Activated T-cell treated with anti-CD3 and anti-CD28 coated beads for 24 hours (primary cell): ENCODE data around the gene CUL5.
"Not testable (repeated sequence)": the region's sequence is repeated elsewhere in the genome, so short reads cannot be mapped to it uniquely, and the experiment has no call there.

Experiments used
- DNase-seq: peaks from one replicate; pipeline ENCODE4 v3.0.0-alpha.2; 2020; ENCODE audit warnings: low read depth

Gene CUL5

DNA sequence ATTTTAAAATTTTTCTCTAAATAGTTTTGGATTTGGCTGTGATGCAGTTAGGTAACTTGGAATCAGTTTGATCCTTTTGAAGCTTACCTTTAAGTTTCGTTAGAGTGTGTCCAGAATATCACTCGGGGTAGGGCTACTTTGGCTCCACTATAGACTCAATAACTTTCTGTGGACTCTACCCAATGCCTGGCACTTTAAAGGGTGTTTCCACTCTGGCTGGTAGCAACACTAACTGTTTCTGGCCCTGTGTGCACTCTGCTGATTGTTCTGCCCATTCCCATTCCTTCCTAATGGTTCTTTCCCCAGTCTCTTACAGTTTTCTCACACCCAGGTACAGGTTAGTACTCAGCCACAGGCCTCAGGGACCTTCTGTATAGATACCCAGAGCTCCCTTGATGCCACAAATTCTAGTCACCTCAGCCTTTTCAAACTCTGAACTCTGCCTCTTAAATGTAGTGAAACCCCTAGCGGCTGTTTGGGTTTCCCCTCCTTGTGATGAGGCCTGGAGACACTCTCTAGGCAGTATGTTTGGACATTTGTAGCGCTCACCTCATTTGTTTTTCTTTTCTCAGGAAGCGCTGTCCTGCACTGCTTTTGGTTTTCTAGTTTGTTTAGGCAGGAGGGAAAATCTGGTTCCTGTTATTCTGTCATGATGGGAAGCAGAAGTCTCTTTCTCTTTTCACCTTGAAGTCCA is 16.8 kb downstream of the CUL5 start:
- no peak for DNase-seq

DNA sequence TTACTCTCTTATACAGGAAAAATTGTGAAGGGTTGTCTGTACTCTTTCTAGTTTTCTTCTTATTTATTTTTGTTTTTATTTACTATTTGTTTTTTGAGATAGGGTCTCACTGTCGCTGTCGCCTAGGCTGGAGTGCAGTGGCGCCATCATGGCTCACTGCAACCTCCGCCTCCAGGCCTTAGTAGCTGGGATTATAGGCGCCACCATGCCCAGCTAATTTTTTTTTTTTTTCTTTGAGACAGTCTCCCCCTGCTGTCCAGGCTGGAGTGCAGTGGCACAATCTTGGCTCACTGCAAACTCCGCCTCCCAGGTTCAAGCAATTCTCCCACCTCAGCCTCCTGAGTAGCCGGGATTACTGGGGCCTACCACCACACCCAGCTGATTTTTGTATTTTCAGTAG is 18.4 kb downstream of the CUL5 start:
- no peak for DNase-seq

DNA sequence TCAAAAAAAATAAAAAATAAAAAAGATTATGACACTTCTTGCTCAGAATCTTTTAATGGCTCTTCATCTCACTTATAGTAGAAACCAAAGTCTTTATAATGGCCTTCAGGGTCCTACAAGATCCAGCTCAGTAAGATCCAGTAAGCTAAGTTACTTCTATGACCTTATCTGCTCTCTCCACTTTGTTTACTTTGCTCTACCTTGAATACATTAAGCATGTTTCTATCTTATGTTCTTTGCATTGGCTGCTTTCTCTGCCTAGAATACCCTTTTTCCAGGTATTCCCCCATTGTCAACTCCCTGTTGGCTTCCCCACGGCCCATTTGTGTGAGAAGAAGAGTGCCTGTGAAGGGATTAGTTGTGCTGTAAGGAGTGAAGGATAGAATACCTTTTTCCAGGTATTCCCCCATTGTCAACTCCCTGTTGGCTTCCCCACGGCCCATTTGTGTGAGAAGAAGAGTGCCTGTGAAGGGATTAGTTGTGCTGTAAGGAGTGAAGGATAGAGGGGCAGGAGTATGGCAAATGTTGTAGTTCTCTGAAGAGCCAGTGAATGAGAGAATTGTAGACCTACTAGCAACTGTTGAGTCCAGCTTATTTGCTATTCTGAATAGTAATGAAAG is 20.2 kb downstream of the CUL5 start:
- DNase-seq = not testable (repeated sequence)

DNA sequence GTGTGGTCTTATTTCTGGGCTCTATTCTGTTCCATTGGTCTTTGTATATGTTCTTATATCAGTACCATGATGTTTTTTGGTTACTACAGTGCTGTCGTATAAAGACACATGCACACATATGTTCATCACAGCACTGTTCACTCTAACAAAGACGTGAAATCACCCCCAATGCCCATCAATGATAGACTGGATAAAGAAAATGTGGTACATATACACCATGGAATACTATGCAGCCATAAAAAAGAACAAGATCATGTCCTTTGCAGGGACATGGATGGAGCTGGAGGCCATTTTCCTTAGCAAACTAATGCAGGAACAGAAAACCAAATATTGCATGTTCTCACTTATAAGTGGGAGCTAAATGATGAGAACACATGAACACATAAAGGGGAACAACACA is 22.9 kb downstream of the CUL5 start:
- not testable (repeated sequence) for DNase-seq

DNA sequence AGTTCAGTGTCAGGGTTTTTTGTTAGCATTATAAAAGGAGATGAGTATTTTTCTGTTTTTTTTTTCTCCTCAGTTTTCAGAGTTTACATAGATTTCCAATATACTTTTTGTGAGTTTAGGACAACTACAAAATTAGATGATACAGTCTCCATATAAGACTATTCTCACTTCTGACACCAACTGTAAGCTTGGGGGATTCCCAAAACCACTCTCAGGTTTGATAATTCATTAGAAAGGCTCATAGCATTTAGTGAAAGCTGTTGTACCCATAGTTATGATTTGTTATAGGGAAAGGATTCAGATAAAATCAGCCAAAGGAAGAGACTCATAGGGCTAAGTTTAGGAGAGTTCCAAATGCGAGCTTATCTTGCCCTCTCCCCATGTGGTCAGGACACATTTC is 24.1 kb downstream of the CUL5 start:
- DNase-seq = no peak

DNA sequence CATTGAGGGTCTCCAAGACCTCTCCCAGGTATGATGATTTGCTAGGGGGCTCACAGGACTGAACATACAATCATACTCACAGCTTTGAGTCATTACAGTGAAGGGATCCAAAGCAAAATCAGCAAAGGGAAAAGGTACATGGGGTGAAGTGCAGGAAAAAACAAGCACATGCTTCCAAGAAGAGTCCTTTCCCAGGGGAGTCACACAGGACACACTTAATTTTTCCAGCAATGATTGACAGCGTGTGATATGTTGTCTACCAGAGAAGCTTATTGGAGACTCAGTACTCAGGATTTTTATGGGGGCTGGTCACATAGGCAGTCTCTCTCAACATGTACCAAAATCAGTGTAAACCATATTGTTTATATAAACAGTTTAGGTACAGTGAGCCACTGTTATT is 25.3 kb downstream of the CUL5 start:
- DNase-seq = no peak

DNA sequence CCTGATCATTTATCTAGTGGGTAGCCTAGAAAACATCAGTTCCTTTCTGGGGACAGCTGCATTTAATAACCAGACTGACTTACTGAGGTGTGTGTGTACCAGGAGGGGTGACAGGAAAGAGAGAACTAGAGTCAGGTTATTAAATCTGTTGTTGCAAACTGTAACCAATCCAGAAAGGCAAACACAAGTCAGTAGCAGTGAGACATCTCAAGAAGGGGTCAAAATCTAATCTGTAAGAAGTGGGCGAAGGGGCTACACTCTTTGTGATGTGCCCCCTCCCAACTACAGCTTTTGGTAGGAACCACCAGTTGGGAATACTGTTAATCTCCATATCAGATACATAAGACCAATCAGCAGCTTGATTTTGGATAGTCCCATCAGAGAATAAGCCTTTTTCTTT is 26.3 kb downstream of the CUL5 start:
- no peak for DNase-seq

DNA sequence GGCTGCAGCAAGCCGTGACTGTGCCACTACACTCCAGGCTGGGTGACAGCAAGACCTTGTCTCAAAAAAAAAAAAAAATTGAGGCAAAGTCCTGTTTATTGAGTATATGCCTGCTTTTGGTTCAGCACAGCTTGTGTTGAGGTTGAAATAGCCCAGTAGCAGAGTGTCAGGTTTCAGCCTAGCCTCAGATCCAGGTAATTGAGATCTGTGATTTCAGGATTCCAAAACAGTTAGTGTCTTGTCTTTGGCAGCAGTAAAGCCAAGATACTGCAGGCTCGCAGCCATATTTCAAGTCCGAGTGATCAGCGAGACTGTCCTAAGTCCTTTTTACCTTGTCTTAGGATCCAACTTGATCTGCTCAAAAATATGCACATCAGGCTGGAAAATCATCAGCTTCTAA is 27.0 kb downstream of the CUL5 start:
- no peak for DNase-seq

DNA sequence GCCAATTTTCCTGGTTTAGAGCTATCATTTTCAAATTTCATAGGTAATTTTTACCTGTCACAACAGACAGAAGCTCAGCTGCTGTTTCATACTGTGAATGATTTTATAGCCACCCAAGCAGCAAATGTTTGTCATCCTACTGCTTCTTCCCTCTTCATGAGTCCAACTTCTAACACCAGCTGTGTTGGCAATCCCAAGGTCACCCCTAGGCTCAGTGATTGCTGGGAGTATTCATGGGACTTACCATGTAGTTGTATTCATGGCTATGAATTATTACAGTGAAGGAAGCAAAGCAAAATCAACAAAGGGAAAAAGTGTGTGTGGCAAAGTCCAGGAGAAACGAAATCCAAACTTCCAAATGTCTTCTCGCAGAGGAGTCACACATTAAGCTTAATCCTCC is 28.5 kb downstream of the CUL5 start:
- no peak for DNase-seq

DNA sequence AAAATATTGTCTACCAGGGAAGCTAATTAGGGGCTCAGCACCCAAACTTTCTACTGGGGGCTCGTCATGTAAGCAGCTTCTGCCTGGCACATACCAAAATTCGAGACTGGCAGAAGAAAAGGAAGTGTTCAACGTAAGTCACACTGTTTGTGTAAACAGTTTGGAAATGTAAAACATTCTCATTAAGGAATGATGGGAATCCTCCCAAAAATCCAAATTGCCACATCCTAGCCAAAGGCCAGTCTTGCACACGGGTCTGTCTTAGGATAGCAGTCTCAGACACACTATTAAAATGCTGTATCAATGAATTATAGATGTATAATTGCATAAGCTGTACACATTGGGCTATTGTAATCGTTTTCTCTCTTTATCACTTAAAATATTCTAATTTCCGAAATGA is 28.9 kb downstream of the CUL5 start:
- DNase-seq = no peak

DNA sequence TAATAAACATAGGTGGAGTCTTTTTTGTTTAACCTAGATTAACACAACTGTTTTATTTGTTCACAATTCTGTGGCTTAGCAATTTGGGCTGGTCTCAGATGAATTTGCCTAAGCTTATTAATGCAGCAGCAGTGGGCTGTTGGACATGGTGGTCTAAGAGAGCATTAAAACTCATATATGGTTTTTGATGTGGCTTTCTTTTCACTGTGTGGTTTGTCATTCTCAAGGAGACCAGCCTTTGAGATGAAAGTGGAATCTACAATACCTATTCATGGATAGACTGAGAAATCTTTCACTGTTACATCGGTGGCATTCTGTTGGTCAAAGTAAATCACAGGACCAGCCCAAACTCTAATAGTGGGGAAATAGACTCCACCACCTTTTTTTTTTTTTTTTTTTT is 39.6 kb downstream of the CUL5 start:
- no peak for DNase-seq

DNA sequence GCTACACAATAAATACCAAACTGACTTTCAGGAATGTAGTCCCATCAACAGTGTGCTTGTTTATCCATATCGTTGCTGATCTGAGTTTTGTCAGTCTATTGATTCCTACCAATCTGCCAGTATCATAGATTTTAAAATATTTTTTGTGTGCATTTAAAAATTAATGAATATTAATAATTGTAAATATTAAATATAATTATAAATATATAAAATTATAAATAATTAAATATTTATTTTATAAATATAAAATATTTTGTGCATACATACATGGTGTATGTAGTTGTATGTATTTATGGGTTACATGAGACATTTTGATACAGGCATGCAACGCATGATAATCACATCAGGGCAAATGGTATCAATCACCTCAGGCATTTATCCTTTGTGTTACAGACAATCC is 53.6 kb downstream of the CUL5 start:
- DNase-seq = no peak

DNA sequence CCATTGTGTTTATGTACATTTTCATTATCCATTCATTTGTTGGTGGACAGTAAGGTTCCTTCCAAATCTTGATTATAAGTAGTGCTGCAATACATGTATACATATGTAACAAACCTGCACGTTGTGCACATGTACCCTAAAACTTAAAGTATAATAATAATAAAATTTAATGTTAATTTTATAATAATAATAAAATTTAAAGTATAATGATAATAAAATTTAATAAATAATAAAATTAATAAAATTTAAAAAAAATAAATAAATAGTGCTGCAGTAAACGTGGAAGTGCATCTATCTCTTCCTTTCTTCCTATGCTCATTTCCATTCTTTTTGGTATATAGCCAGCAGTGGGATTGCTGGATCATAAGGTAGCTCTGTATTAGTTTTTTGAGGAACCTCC is 54.7 kb downstream of the CUL5 start:
- no peak for DNase-seq

DNA sequence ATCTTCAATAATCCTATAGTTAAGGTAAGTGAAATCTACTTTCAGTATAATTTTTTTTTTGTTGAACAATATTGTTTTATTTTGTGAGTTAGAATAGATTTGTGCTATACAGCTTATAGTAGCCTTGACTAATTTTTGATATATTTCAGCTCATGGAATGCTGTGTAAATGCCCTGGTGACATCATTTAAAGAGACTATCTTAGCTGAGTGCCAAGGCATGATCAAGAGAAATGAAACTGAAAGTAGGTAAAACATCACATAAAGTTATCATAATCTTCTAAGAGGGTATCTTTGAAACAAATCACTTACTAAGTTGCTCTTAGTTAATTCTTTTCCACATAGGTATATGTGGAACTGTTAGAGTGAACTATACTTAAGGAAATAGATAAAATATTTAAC is 61.2 kb downstream of the CUL5 start:
- DNase-seq = no peak

DNA sequence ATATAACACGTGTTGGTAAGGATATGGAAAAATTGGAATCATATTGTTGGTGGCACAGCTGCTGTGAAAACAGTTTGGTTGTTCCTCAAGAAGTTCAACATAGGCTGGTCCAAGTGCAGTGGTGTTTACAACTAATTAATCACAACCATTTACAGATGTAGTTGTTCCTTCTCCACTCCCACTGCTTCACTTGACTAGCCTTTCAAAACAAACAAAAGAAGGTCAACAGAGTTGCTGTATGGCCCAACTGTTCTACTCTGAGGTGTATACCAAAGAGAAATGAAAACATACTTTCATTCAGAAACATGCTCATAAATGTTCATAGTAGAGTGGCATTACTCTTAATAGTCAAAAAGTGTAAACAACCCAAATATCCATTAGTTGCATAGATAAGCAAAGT is 76.1 kb downstream of the CUL5 start:
- DNase-seq = no peak

DNA sequence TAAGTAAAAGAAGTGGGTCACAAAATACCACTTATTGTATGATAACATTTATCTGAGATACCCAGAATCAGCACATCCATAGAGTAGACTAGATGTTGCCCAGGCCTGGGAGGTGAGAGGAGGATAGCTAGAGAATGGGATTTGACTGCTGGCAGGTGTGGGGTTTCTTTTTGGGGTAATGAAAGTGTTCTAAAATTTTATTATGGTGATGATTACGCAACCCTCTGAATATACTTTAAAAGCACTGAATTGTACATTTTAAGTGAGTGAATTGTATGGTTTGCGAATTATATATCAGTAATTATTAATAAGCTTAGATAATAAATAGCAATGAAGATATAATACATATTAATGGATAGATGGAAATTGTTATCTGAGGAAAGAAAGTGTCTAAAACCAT is 77.0 kb downstream of the CUL5 start:
- DNase-seq = no peak

DNA sequence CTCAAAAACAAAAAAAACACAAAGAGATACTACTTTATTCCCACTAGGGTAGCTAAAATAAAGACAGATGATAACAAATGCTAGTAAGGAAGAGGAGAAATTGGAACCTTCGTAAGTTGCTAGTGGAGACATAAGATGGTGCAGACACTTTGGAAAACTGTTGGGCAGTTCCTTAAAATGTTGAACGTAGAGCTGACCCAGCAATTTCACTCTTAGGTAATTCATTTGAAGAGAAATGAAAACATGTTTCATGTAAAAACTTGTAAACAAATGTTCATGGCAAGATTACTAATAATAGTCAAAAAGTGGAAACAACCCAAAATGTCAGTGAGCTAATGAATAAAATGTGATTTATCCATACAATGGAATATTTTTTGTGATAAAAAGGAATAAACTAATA is 83.4 kb downstream of the CUL5 start:
- no peak for DNase-seq

DNA sequence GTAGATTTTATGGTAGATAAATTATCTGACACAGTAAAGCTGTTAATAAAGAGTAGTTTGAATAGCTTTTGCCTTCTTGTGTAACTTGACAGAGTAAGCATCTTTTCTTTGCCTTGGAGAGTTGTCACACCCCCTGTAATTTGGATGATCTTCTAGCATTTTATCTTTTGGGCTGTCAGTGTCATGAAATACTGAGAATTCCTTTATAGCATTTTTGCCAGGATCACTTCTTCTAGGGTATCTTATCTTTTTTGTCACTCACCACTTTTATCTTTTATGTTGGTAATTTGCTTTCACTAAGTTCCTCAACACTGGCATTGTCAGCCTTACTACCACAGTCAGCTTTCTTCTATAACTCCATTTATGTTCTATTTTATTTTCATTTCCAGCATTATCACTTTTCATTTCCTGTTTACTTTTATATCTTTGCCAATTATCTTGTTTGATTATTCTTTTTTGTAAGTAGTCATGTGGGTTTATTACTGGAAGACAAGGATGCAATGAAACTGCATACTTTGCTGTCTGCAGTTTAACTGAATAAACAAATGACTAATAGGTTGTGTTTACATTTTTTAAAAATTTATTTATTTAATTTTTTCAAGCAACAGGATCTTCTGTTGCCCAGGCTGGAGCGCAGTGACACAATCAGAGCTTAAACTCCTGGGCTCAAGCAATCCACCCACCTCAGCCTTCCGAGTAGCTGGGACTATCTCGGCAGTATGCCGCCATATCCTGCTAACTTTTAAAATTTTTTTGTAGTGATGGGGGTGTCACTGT is 84.6 kb downstream of the CUL5 start:
- DNase-seq = no peak

DNA sequence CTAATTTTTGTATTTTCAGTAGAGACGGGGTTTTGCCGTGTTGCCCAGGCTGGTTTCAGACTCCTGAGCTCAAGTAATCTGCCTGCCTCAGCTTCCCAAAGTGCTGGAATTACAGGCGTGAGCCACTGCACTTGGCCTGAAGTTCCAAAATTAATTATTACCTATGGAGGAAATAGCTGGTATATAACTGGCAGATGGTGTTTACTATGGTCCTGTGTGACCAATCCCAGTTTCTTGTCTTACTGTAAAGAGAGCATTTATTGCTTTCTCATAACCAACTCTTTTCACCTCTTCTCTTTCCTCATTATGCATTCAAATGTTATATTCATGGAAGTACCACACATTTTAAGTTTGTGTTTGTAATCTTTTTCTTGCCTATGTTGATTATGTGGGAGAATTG is 88.5 kb downstream of the CUL5 start:
- no peak for DNase-seq

DNA sequence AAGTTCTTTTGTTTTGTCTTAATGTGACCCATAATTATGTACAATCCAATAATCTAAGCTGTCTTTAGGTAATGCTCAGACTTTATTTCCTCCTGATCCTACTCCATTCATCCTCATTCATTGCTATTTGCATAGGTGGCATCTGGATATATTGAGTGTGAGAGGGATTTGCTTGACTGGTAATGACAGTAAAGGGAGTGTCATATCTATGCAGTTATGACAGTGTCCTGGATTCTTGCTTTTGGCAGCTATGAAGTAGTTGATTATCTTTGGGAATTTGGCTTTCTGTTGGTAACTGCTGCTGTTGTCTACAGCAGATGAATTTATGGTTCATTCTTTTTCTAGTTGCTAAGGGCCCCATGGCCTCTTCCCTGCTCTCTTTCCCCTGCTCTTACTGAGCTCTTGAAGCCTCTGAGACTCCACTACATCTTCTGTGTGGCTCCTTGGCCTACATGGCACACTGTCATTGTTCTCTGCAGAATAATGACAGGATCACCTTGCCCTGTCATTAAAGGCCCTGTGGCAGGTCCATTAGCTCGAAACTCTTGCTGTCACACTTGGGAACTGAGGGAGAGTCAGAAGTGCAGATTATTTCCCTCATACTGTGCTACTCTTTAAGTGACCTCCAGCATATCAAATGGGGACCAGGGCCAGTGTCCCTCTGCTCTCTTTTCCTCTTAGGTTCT is 92.5 kb downstream of the CUL5 start:
- no peak for DNase-seq

DNA sequence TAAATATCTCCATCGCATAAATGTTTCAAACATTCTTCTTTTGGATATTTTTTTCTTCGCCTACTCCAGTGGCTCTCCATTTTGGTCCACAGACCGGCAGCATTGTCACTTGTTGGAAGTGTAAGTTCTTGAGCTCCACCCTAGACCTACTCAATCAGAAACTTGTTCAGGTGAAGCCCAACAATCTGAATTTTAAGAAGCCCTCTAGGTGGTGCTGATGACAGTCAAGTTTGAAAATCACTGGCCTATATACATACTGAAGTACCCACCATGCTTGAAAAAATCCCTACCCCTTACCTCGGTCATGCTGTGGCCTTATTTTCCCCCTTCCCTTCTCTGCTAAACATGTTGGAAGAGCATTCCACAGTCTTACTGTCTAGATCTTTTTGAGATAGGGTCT is 102.4 kb downstream of the CUL5 start:
- no peak for DNase-seq

DNA sequence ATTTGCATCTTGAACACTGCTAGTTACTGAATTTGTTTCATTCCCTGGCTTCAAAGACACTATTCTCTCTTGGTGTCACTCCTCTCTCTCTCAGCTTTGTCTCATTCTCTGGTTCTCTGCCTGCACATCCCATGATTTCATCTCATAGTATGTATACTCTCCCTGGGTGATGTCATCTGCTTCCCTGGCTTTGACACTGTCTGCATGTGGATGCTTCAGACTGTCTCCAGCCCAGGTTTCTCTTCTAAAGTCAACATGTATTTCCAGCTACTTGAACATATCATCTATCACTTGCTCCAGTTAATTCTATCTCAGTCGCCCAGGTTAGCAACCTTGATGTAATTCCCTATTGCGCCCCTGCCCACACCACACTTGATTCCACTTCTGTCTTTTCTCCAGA is 103.4 kb downstream of the CUL5 start:
- DNase-seq = no peak
